OCI-LY1 (cell line): ENCODE measurements around the gene LMX1A.

Experiments used
- CTCF ChIP-seq: fragments of 200-600 bp; sonication (generic), shearing (Covaris generic); IDR thresholded peaks from 2 replicates; pipeline ENCODE4 v1.5.1; 2017; ENCODE audit warnings: mild to moderate bottlenecking, antibody characterized with exemption, low read length, moderate library complexity, mixed read lengths
- EZH2 ChIP-seq: fragments of 200-600 bp; sonication (generic), shearing (Covaris generic); IDR thresholded peaks from 2 replicates; pipeline ENCODE4 v1.8.0; 2017; ENCODE audit warnings: borderline replicate concordance, mixed run types, mild to moderate bottlenecking, antibody characterized with exemption, low read length, moderate library complexity, mixed read lengths

- TF ChIP-seq CTCF (no peak), EZH2 (no peak)
Measured at GRCh38 chr1:165329104-165329503, 27.4 kb downstream of the LMX1A start.
